ENCODE results near the gene RNF223.

- no peak for TF ChIP-seq POLR2A (IDR thresholded peaks at IDR 0.05; ENCODE audit: control extremely low read depth in 1 of 2, low read depth in 2 of 2, low read length in 2 of 2)
- no peak for TF ChIP-seq EGR1 (IDR thresholded peaks at IDR 0.05; ENCODE audit: borderline replicate concordance, low read depth, low read length)
- TF ChIP-seq SP1 (IDR thresholded peaks at IDR 0.05; ENCODE audit: low read depth, low read length) = no peak
Measured at GRCh38 chr1:1122981-1123480, 48.9 kb upstream of the RNF223 start.

Data from H1 (cell line).